Skin epidermis (tissue), 12 donors: ENCODE results near the gene PHETA1.

Source experiments
- H3K27ac ChIP-seq, 21 experiments: fragments of 200-600 bp; sonication (generic) in 11 of 21; one replicate each; pipeline ENCODE4 v1.5.0; 2020; ENCODE audit warnings: mild to moderate bottlenecking in 3 of 21, inconsistent platforms in 2 of 21, moderate library complexity in 2 of 21
- H3K4me3 ChIP-seq, 7 experiments: fragments of 200-600 bp; sonication (generic) in 2 of 7; one replicate each; pipeline ENCODE4 v1.5.0; 2020; ENCODE audit warnings: inconsistent platforms in 2 of 7, mild to moderate bottlenecking in 2 of 7, moderate library complexity in 1 of 7

The PHETA1 gene, protein sequence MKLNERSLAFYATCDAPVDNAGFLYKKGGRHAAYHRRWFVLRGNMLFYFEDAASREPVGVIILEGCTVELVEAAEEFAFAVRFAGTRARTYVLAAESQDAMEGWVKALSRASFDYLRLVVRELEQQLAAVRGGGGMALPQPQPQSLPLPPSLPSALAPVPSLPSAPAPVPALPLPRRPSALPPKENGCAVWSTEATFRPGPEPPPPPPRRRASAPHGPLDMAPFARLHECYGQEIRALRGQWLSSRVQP

DNA sequence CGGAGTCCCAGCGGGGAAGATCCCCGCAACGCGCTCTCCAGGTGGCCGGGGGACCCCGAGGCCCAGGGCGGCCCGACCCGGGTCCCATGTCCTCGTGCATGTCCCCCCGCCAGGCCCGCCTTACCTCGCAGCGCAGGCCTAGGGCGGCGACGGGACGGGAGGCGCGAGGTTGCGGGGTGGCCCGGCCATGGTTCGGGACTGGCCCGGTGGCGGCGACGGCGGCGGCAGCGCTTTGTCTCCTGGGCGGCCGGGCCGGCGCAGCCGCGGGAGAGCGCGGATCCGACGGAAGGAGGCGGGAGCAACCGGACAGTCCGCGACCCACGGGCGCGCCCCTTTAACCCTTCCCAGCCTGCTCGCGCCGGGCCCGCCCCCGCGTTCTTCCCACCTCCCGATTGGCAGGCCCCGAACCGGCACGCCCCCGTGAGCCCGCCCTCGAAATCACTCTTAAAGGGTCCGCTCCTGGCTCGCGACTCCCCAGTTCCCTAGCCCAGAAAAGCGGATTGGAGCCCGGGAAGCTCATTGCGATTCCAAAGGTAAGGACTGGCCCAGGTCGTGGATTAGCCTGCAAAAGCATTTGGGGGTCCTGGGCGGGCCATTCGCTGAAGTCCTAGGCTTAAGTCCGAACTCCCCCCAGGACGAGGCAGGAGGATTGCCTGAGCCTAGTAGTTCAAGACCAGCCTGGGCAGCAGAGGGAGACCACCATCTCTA, at the start of gene PHETA1:
PHETA1 (minus strand) TSS at position 308 of the 708 bp plus-strand sequence. CDS start 5,668 bp downstream, outside the sequence.
- peak within 1 kb of the TSS; percentile 56 to 96 (median 74) for H3K4me3 ChIP-seq
- H3K27ac ChIP-seq, result peak within 1 kb of the TSS in 20 of 21 experiments; percentile 22 to 85 (median 74)

DNA sequence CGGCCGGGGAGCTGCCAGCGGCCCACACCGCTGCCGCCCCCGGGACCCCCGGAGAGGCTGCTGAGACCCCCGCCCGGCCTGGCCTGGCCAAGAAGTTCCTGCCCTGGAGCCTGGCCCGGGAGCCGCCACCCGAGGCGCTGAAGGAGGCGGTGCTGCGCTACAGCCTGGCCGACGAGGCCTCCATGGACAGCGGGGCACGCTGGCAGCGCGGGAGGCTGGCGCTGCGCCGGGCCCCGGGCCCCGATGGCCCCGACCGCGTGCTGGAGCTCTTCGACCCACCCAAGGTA, 49.6 kb upstream of the PHETA1 start:
- H3K27ac ChIP-seq, result no peak overlapping the region
- no peak overlapping the region for H3K4me3 ChIP-seq

DNA sequence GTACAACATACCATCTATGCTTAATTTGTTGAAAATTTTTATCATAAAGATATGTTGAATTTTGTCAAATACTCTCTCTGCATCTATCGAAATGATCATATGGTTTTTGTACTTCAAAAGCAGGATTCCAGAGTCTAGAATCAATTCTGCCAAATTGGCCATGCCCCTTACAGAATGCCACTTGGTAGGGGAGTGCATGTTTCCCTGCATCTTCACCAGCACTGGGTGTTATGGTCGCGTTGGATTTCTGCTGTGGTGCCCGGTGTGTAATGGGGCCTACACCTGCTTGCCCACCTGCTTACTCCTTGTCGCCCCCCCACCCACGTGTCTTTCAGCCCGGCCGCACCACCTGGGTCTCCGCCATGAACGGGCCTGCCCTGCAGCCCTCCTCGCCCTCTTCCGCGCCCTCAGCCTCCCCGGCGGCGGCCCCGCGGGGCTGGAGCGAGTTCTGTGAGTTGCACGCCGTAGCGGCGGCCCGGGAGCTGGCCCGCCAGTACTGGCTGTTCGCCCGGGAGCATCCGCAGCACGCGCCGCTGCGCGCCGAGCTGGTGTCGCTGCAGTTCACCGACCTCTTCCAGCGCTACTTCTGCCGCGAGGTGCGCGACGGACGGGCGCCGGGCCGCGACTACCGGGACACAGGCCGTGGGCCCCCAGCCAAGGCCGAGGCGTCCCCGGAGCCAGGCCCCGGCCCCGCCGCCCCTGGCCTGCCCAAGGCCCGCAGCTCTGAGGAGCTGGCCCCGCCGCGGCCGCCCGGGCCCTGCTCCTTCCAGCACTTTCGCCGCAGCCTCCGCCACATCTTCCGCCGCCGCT, 49.1 kb upstream of the PHETA1 start:
- H3K27ac ChIP-seq, result no peak overlapping the region
- no peak overlapping the region for H3K4me3 ChIP-seq

DNA sequence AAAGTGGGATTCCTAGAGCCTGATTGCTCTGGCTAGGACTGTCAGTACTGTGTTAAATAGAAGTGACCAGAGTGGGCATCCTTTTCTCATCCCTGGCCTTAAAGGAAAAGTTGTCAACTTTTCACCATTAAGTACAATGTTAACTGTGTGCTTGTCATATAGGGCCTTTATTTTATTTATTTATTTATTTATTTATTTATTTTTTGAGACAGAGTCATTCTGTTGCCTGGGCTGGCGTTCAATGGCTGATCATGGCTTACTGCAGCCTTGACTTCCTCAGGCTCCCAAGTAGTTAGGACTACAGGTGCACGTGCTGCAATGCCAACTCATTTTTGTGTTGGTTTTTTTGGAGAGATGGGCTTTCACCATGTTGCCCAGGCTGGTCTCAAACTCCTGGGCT, 48.4 kb upstream of the PHETA1 start:
- no peak overlapping the region for H3K4me3 ChIP-seq
- H3K27ac ChIP-seq, result no peak overlapping the region

DNA sequence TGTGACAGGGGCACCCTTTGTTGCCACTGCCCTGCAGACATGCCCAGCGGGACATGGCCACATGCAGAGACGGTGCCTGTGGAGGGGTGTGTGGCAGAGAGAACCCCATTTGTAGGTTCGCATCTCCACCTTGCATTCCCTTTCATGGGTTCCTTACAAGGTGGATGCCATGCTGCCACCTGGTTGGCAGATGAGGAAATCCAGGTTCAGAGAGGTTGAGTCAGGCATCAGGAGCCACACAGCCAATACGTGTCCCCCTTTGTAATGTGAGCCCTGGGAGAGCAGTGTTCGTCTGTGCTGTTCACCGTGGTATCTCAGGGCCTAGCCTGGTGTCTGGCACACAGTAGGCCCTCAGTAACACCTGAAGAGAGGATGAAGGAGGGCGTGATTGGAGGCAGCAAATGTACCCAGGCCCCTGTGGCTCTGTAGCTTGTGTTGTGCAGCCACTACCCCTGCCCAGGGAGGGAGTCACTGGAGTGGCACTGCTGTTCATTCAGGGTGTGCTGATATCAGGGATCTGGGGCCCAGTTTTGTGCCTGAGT, 45.9 kb upstream of the PHETA1 start:
- H3K4me3 ChIP-seq, result no peak overlapping the region
- H3K27ac ChIP-seq, result no peak overlapping the region

DNA sequence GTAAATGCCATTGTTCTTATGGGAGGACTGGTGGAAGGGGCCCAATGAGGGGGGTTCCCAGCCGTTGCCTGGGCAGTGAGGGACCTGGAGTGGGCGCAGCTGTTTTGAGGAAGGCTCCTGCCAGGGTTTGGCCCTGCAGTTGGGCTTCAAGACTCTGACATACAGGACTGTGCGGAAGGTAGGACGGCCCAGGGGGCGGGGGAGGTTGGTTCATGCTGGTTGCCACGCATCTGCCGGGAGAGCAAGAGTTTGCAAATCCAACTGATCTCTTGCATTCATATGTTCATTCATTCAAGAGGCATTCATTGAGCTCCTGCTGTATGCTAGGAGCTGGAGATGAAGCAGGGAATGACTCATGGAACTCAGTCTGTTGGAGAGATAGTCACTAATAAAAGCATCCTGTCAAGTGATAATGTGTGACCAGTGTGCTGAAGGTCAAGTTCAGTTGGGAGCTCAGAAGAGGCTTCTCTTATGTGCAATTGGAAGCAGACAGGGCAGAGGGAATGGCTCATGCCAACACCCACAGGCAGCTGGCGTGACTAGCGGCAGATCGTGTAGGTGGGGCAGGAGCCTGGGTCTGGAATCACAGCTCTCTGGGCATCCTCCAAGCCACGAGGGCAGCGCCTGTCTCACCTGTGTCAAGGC, 44.7 kb upstream of the PHETA1 start:
- Histone ChIP-seq H3K27ac (peak overlapping the region in 6 of 21 experiments; percentile 6 to 82 (median 46)), H3K4me3 (no peak overlapping the region)

DNA sequence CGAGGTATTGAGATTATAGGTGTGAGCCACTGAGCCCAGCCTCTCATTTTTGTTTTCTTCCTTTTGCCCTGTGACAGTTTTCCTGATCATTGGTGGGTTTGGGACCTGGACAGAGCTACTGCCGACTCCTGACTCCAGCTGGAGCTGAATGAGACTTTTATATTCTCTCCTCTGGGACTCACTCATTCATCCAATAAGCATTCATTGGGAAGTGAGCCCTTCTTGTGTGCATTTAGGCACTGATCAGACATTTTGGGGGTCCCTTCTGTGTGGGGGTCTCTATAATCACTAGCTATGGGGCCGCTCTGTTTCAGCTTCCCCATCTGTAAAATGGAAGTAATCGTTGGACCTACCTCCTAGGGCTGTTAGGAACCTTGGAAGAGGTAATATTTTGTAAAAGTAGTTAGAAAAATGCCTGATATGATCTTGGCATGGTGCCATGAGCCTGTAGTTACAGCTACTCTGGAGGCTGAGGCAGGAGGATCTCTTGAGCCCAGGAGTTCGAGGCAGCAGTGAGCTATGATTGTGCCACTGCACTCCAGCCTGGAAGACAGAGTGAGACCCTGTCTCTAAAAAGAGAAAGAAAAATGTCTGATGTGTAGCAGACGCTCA, 44.0 kb upstream of the PHETA1 start:
- no peak overlapping the region for H3K4me3 ChIP-seq
- peak overlapping the region in 13 of 21 experiments; percentile 3 to 95 (median 63) for H3K27ac ChIP-seq

DNA sequence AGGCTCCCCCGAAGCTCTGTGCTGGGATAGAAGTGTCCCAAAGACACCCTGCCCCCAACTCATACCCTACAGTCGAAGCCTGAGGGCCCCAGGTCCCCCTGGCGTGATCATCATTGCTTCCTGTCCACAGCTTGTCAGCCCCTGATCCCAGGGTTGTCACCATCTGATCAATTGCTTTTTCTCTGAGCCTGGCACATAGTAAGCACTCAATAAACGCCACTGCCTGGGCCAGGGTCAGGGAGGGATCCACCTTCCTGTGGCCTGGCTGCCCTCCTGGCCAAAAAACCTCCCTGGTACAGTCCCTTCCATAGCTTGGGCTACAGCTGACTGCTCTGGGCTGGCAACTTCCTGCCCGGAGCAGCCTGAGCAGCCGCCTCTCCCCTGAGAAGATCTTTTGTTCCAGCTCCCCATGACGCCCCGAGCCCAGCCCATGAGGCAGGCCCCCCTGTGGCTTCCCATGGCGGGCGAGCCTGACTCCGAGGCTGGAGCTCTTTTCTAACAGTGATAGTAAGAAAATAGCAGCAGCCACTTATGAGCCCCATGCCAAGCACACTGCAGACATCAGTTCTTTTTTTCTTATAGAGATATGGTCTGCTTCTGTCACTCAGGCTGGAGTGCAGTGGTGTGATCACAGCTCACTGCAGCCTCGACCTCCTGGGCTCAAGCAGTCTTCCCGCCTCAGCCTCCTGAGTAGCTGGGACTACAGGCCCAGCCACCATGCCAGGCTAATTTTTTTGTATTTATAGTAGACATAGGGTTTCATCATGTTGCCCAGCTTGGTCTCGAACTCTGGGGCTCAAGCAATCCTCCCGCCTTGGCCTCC, 43.3 kb upstream of the PHETA1 start:
- peak overlapping the region in 19 of 21 experiments; percentile 4 to 95 (median 67) for H3K27ac ChIP-seq
- no peak overlapping the region for H3K4me3 ChIP-seq

DNA sequence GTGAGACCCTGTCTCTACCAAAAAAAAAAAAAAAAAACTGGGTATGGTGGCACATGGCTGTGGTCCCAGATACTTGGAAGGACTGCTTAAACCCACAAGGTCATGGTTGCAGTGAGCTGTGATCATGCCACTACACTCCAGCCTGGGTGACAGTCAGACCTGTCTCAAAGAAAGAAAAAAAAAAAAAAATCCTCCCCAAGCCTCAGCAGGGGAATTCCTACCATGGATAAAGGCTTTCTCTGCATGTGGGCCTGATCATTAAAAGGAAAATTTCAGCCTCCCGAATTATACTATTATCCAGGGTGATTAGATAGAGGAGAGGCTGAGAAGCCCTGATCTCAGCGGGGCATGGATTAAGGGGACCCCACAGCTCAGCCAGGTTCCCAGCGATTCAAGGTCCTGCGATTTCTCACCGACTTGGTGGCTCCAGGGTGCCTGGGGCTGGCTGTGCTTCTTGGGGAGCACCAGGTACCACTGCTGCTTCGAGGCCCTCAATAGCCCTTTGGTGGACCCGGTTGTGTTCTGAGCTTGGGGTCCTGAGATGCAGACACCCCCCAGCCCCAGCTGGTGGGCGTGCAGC, 42.4 kb upstream of the PHETA1 start:
- H3K4me3 ChIP-seq, result no peak overlapping the region
- peak overlapping the region in 19 of 21 experiments; percentile 22 to 95 (median 77) for H3K27ac ChIP-seq

DNA sequence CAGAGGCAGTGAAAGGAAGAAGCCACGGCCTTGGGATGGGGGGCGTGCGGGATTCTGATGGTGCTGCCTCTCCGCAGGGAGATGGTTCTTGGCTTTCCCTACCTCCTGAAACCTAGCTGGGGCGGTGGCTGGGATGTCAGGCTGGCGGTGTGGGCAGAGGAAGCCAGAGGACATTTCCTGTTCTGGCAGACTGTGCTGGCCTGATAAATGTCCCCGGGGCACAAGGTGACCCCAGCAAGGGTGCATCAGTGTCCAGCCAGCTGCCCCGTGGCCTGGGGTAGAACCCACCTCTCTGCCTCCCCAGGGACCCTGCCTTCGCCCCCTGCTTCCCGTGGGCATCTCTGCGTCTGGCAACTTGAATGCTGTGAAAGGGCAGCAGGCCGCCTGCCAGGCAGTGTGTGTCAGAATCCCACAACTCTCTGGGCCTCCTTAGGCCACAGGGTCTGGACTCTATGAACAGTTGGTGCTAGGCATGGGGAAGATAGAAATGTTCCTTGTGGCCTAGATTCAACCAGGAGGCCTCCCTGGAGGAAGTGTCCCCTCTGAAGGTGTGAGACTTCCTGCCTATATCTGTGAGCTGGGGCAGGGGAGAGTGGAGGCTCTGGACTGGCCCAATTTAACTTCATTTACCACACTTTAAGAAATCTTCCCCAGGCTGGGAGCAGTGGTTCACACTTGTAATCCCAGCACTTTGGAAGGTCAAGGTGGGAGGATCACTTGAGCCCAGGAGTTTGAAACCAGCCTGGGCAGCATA, 41.7 kb upstream of the PHETA1 start:
- peak overlapping the region in 2 of 7 experiments; percentile 2 to 22 for H3K4me3 ChIP-seq
- H3K27ac ChIP-seq, result peak overlapping the region in 20 of 21 experiments; percentile 12 to 95 (median 76)

DNA sequence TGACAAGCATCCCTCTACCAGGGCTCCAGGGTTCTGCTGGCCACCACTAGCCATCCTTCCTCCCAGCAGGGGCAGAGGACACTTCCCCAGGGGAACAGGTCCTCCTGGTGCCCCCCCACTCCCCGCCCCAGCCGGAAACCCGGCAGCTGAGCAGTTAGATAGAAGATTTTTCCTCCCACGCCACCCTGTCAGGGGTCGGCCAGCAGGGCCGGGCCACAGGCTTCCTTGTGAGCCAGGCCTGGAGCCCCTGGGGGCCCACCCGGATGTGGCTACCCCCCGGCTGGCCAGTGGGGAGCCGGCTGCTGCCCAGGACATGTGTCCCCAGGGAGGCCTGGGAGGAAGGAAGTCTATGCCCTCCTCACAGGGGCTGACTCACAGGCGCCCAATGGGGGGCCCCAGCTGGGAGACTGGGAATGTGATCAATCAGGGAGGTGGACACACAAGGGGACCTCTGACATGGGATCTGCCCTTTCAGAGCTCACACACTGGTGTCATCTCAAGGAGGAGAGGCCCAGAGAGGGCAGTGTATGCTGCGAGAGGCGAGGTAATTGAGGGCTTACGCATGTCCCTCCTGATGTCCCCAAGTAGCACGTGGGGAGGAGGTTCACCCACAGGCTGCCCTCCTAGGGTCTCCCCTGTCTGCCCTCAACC, 41.0 kb upstream of the PHETA1 start:
- H3K27ac ChIP-seq, result peak overlapping the region in 20 of 21 experiments; percentile 12 to 95 (median 76)
- H3K4me3 ChIP-seq, result peak overlapping the region in 4 of 7 experiments; percentile 2 to 76 (median 13)

DNA sequence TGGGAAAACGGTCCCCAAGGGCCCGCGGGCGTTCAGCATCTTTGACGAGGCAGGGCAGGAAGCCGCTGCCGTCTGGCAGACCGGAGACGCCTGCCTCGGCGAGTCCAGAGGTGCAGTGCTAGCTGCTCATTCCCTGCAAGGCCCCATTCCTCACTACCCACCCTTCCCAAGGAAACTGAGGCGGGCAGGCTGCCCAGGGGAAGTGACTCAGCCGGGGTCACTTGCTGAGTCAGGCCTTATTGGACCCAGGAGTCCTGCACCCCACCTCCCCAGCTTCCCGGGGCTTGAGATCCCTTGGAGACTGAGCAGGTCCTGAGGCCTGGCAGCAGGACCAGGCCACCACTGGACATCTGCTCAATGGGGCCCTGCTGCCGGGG, 40.5 kb upstream of the PHETA1 start:
- Histone ChIP-seq H3K27ac (peak overlapping the region in 19 of 21 experiments; percentile 12 to 95 (median 77)), H3K4me3 (peak overlapping the region in 4 of 7 experiments; percentile 2 to 76 (median 13))

DNA sequence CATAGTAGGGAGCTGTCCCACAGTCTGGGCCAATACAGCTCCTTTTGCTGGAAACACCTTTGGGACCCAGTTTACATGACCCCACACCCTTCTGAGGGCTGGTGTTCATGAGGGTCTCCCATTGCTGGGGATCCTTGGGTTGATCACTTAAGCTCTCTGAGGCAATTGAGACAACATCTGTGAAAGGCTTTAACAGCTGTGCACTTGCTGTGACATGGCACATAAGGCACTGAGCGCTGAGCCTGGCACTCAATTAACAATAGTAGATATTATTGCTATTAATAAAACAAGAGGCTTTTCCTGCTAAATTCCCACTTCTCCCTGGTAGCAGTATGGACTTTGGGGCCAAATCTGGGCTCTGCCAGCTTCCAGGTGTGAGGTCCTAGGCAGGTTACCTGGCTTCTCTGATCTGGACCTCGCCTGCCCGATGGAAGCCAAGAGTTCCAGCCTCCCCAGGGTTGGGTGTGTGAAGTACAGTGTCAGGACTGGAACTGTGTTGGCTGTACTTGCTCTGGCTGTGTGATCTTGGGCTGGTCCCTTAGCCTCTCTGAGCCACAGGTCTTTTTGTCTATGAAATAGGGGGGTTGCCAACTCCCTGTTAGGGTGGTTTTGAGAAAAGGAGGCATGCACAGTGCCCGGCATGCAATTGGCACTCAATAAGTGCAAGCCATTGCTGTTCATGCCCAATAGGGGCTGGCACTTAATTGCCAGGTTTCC, 39.9 kb upstream of the PHETA1 start:
- Histone ChIP-seq H3K27ac (peak overlapping the region in 19 of 21 experiments; percentile 12 to 95 (median 86)), H3K4me3 (peak overlapping the region in 4 of 7 experiments; percentile 2 to 77 (median 40))

DNA sequence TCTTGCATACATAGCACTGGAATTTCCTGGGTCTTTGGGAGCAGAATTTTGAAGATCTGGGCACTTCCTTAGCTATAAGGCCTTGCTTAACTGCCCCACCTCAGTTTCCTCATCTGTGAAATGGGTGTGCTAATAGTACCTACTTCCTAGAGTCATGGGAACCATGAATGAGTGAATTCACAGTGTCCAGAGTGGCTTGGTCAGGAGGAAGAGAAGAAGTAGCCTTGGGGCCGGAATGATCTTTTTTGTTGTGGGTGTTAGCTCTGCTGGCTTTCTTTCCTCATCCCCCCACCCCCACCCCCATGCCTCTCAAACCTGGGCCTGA, 39.2 kb upstream of the PHETA1 start:
- Histone ChIP-seq H3K27ac (peak overlapping the region in 18 of 21 experiments; percentile 12 to 96 (median 91)), H3K4me3 (peak overlapping the region in 5 of 7 experiments; percentile 75 to 92 (median 77))

DNA sequence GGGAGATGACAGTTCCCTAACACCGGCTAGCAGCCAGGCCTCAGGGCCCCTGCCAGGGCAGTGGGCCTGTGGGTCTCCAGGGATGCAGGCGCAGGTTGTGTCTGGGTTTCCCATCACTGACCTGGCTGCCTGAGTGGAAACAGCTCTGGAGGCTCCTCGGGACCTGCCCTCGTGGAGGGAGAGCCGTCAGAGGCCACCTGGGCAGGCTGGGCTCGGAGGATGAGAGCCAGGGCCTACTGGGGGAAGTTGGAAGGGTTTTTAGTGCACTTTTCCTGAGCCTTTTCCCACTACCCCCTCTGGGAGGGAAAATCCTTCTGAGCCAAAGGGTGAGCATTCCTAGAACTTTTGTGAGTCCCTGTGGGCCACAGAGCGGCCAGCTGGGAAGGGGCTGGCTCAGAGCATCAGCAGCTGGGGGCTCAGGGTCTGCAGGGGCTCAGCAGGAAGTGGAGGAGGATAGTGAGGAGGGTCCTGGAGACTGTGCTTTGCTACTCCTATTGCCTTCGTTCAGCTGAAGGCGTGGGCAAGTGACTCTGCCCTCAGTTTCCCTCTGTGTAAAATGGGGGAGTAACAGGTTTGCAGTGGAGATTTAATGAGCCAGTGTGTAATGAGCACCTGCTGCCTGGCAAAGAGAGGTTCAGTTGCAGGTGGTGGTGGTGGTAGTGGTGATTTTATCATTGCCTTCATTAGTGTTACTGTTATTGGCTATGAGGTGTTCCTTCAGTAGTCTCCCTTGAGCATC, 38.7 kb upstream of the PHETA1 start:
- Histone ChIP-seq H3K27ac (peak overlapping the region in 20 of 21 experiments; percentile 26 to 96 (median 91)), H3K4me3 (peak overlapping the region; percentile 64 to 92 (median 76))
